Uterus (tissue), 4 donors: Measurements from ENCODE around the gene PRKN. TPM values are rescaled to one million over a fixed set of nuclear protein-coding genes. Genes with fewer than 3 reads are reported as not detected.

Experiments used
- DNase-seq, 2 donors: peaks; one replicate each; pipeline ENCODE4 v3.0.0-alpha.2; 2019 to 2020
- H3K27ac ChIP-seq, 2 donors: fragments of 200-600 bp; sonication (generic); 1 replicate in 1 of 2; 2 replicates in 1 of 2; pipeline ENCODE4 v1.5.1; 2016 to 2018
- H3K27me3 ChIP-seq, 2 donors: fragments of 200-600 bp; sonication (generic); one replicate each; pipeline ENCODE4 v1.5.1; 2018 to 2019; ENCODE audit warnings: control low read depth in 1 of 2
- H3K36me3 ChIP-seq, 2 donors: fragments of 200-600 bp; sonication (generic); one replicate each; pipeline ENCODE4 v1.5.1; 2019; ENCODE audit warnings: control low read depth in 1 of 2
- H3K4me1 ChIP-seq, 2 donors: fragments of 200-600 bp; sonication (generic); one replicate each; pipeline ENCODE4 v1.5.1; 2018 to 2019; ENCODE audit warnings: control low read depth in 1 of 2
- H3K4me3 ChIP-seq, 2 donors: fragments of 200-600 bp; sonication (generic); 1 replicate in 1 of 2; 2 replicates in 1 of 2; pipeline ENCODE4 v1.5.1; 2018 to 2019; ENCODE audit warnings: mild to moderate bottlenecking in 1 of 2
- H3K9me3 ChIP-seq, 2 donors: fragments of 200-600 bp; sonication (generic); one replicate each; pipeline ENCODE4 v1.5.1; 2019; ENCODE audit warnings: control low read depth in 1 of 2
- CTCF ChIP-seq, 4 experiments: fragments of 200-600 bp in 2 of 4; fragments of 450-650 bp in 2 of 4; sonication (generic) in 2 of 4; IDR thresholded peaks; one replicate each; pipeline ENCODE4 v1.5.1; 2016 to 2019; ENCODE audit warnings: antibody characterized with exemption in 4 of 4, mild to moderate bottlenecking in 2 of 4, moderate library complexity in 1 of 4
- POLR2A ChIP-seq, 2 donors: fragments of 450-650 bp; IDR thresholded peaks; one replicate each; pipeline ENCODE4 v1.6.1; 2016; ENCODE audit warnings: antibody characterized with exemption in 2 of 2, mild to moderate bottlenecking in 1 of 2, moderate library complexity in 1 of 2
- intact Hi-C: fragments of 100-400 bp; cut with DNase I; formaldehyde crosslinking; loops from one replicate; pipeline ENCODE4 v1.15.1; 2023; ENCODE audit warnings: low total_unique reads
- total RNA-seq, 4 donors: library from RNA; depleted of rRNA in 3 of 4; stranded (reverse); fragments of >200 nt in 3 of 4; gene quantifications; one replicate each; pipeline versions ENCODE4 v1.1.0 to v1.2.4, GENCODE V29; 2014 to 2023
- donor health status: DM: yes; HTN: yes; CAD: no.

The PRKN gene
- total RNA-seq, 4 donors from 2014 or later = 10.2 to 21.3 (median 13.1) TPM

- H3K4me1 ChIP-seq = no peaks in the 10 kb centered on the region
- no peak for TF ChIP-seq POLR2A (IDR thresholded peaks at IDR 0.05)
- no peak for DNase-seq
Measured at GRCh38 chr6:162078667-162079066, 648.9 kb downstream of the PRKN start.

DNA sequence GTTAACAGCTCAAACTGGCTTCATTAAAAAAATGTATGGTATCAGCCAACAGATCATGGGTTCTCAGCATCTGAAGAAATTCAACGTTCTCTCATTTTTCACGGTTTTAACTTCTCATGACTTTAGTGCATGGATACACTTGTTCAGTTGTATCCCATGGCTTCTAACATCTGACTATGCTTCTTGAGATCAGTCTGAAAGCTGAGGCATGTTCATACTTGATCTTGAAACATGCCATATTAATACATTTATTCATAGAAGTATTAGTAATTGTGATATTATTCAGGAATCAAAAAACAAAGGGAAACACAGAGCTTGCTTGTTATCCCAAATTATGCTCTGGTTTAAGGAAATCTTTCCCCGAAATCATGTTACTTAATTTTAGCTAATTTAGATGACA, 649.4 kb downstream of the PRKN start:
- DNase-seq = no peak
- intact Hi-C loops = no loop called here
- no peaks in the 10 kb centered on the region for H3K9me3 ChIP-seq
- no peaks in the 10 kb centered on the region for H3K4me1 ChIP-seq
- TF ChIP-seq POLR2A (IDR thresholded peaks at IDR 0.05) = no peak
- TF ChIP-seq CTCF (IDR thresholded peaks at IDR 0.05) = no peak
- H3K27ac ChIP-seq = no peak overlapping the region
- no peaks in the 10 kb centered on the region for H3K36me3 ChIP-seq
- no peaks in the 10 kb centered on the region for H3K27me3 ChIP-seq
- H3K4me3 ChIP-seq = no peak overlapping the region

More at GRCh38 chr6:162078667-162079066, 648.9 kb downstream of the PRKN start:
- no peak overlapping the region for H3K27ac ChIP-seq
- intact Hi-C loops = no loop called here
- H3K36me3 ChIP-seq = no peaks in the 10 kb centered on the region
- H3K9me3 ChIP-seq = no peaks in the 10 kb centered on the region
- H3K27me3 ChIP-seq = no peaks in the 10 kb centered on the region
- H3K4me3 ChIP-seq = no peak overlapping the region

DNA sequence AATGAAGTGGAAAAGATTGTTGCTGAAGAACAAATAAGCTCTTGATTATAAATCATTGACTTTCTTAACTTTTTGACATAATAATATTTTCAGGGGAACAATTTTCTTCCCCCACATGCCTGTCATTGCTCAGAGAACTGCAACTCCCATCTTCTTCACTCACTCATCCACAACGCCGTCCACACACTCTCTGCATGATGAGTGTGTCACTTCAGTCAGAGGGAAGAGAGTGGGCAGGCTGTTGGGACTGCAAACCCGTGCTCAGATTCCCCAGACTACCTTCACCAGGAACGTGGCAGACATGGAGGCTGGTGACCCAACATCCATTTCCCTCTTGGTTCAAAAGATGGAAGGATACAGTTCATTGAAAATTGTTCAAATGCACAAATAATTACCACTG, 650.8 kb downstream of the PRKN start:
- no peak overlapping the region for H3K27ac ChIP-seq
- no peaks in the 10 kb centered on the region for H3K27me3 ChIP-seq
- no peak overlapping the region for H3K4me3 ChIP-seq
- H3K4me1 ChIP-seq = no peaks in the 10 kb centered on the region
- no peak for TF ChIP-seq CTCF (IDR thresholded peaks at IDR 0.05)
- no peak for TF ChIP-seq POLR2A (IDR thresholded peaks at IDR 0.05)
- no peak for DNase-seq
- H3K9me3 ChIP-seq = no peaks in the 10 kb centered on the region
- intact Hi-C loops = no loop called here
- H3K36me3 ChIP-seq = no peaks in the 10 kb centered on the region

- Histone ChIP-seq H3K4me3 (no peak overlapping the region), H3K36me3 (no peaks in the 10 kb centered on the region), H3K27ac (no peak overlapping the region), H3K4me1 (no peaks in the 10 kb centered on the region), H3K27me3 (no peaks in the 10 kb centered on the region), H3K9me3 (no peaks in the 10 kb centered on the region)
- DNase-seq = no peak
- intact Hi-C loops = no loop called here
- TF ChIP-seq POLR2A (IDR thresholded peaks at IDR 0.05) (no peak), CTCF (IDR thresholded peaks at IDR 0.05) (no peak)
Measured at GRCh38 chr6:162074641-162075275, 652.8 kb downstream of the PRKN start.

DNA sequence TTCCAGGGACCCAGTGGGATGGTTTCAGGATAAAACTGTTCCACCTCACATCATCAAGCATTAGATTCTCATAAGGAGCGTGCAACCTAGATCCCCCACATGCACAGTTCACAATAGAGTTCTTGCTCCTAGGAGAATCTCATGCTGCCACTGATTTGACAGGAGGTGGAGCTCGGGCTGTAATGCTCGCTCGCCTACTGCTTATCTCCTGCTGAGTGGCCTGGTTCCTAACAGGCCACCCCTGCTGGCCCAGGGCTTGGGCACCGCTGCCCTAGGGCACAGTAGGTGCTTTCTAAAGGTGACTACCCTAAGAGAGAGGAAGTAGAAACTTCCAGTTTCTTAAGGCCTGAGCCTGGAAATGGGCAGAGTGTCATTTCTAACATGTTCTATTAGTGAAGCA, 656.9 kb downstream of the PRKN start:
- Histone ChIP-seq H3K27me3 (no peaks in the 10 kb centered on the region), H3K4me3 (no peak overlapping the region), H3K36me3 (no peaks in the 10 kb centered on the region), H3K9me3 (peaks cover 0 to 5% of the 10 kb centered on the region in 2 donors), H3K27ac (no peak overlapping the region), H3K4me1 (no peaks in the 10 kb centered on the region)
- no peak for DNase-seq
- TF ChIP-seq POLR2A (IDR thresholded peaks at IDR 0.05) = no peak
- no peak for TF ChIP-seq CTCF (IDR thresholded peaks at IDR 0.05)
- intact Hi-C loops = no loop called here

DNA sequence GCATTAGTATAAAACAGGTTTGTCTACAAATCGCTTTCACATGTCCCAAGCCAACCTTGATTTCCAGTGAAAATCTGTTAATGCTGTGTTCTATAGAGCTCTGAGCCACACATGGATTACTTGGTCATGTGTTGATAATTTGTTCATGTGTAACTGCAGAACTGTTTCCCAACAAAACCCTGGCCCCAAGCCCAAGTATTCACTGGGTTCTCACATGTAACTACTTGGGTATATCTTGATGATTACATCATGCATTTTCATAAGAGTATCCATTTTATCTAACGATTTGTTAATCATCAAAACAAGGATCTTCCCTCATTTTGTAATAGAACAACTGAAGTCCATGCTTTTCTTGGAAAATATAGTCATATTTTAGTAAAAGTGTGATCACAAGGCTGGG, 657.6 kb downstream of the PRKN start:
- Histone ChIP-seq H3K27me3 (no peaks in the 10 kb centered on the region), H3K4me3 (no peak overlapping the region), H3K36me3 (no peaks in the 10 kb centered on the region), H3K27ac (no peak overlapping the region), H3K4me1 (no peaks in the 10 kb centered on the region), H3K9me3 (peaks cover 0 to 5% of the 10 kb centered on the region in 2 donors)
- DNase-seq = no peak
- intact Hi-C loops = no loop called here
- TF ChIP-seq POLR2A (IDR thresholded peaks at IDR 0.05) = no peak
- TF ChIP-seq CTCF (IDR thresholded peaks at IDR 0.05) = no peak
